ENCODE data around the gene ADCY1. TPM values are rescaled to one million over a fixed set of nuclear protein-coding genes. Genes with fewer than 3 reads are reported as not detected.

ADCY1 gene
- total RNA-seq, 1 donor from 2014 or later = 0.05 TPM

GRCh38 chr7:45651540-45651939 lies 77.4 kb downstream of the ADCY1 start:
- no peak overlapping the region for H3K27ac Mint-ChIP-seq (ENCODE audit: unreplicated experiment)
- no peaks in the 10 kb centered on the region for H3K36me3 Mint-ChIP-seq (ENCODE audit: unreplicated experiment)
- no peaks in the 10 kb centered on the region for H3K4me1 Mint-ChIP-seq (ENCODE audit: unreplicated experiment)
- DNase-seq (ENCODE audit: extremely low spot score, unreplicated experiment) = peak; percentile 65
- TF ChIP-seq, protein P1, sequence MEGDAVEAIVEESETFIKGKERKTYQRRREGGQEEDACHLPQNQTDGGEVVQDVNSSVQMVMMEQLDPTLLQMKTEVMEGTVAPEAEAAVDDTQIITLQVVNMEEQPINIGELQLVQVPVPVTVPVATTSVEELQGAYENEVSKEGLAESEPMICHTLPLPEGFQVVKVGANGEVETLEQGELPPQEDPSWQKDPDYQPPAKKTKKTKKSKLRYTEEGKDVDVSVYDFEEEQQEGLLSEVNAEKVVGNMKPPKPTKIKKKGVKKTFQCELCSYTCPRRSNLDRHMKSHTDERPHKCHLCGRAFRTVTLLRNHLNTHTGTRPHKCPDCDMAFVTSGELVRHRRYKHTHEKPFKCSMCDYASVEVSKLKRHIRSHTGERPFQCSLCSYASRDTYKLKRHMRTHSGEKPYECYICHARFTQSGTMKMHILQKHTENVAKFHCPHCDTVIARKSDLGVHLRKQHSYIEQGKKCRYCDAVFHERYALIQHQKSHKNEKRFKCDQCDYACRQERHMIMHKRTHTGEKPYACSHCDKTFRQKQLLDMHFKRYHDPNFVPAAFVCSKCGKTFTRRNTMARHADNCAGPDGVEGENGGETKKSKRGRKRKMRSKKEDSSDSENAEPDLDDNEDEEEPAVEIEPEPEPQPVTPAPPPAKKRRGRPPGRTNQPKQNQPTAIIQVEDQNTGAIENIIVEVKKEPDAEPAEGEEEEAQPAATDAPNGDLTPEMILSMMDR (IDR thresholded peaks at IDR 0.05) = no peak
- no peaks in the 10 kb centered on the region for H3K9me3 Mint-ChIP-seq (ENCODE audit: unreplicated experiment)
- no peaks in the 10 kb centered on the region for H3K27me3 Mint-ChIP-seq (ENCODE audit: unreplicated experiment)
- no peak overlapping the region for H3K4me3 Mint-ChIP-seq (ENCODE audit: unreplicated experiment)

GRCh38 chr7:45652630-45653029 lies 78.5 kb downstream of the ADCY1 start:
- peak; percentile 30 for DNase-seq (ENCODE audit: extremely low spot score, unreplicated experiment)
- Mint-ChIP-seq H3K36me3 (ENCODE audit: unreplicated experiment) (no peaks in the 10 kb centered on the region), H3K4me1 (ENCODE audit: unreplicated experiment) (no peaks in the 10 kb centered on the region), H3K27me3 (ENCODE audit: unreplicated experiment) (no peaks in the 10 kb centered on the region), H3K9me3 (ENCODE audit: unreplicated experiment) (no peaks in the 10 kb centered on the region), H3K4me3 (ENCODE audit: unreplicated experiment) (no peak overlapping the region), H3K27ac (ENCODE audit: unreplicated experiment) (no peak overlapping the region)
- TF ChIP-seq, protein P1 (IDR thresholded peaks at IDR 0.05) = no peak

- H3K36me3 Mint-ChIP-seq (ENCODE audit: unreplicated experiment) = no peaks in the 10 kb centered on the region
- H3K9me3 Mint-ChIP-seq (ENCODE audit: unreplicated experiment) = no peaks in the 10 kb centered on the region
- TF ChIP-seq, protein P1 (IDR thresholded peaks at IDR 0.05) = no peak
- no peaks in the 10 kb centered on the region for H3K4me1 Mint-ChIP-seq (ENCODE audit: unreplicated experiment)
- H3K27ac Mint-ChIP-seq (ENCODE audit: unreplicated experiment) = no peak overlapping the region
- no peaks in the 10 kb centered on the region for H3K27me3 Mint-ChIP-seq (ENCODE audit: unreplicated experiment)
- no peak overlapping the region for H3K4me3 Mint-ChIP-seq (ENCODE audit: unreplicated experiment)
- peak; percentile 76 for DNase-seq (ENCODE audit: extremely low spot score, unreplicated experiment)
Measured at GRCh38 chr7:45653209-45653907, 79.2 kb downstream of the ADCY1 start.

DNA sequence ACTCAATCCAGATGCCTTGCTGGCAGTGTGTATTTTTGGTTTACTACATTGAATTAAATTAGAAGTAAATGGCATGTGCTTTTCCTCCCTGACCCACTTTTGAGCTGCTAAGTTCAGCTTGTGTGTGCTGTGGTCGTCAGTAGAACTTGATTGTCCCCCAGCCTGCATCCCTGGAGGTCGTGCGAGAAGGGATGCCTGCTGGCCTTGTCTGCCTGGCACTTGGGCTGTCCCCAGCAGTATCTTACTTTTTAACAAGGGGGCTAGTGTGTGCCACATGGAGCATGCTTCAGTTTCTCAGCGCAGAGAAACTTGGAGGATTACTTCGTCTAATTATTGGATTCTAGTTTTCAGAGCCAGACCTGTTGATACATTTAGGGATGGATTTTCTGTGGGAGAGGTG lies 80.2 kb downstream of the ADCY1 start:
- Mint-ChIP-seq H3K4me3 (ENCODE audit: unreplicated experiment) (no peak overlapping the region), H3K9me3 (ENCODE audit: unreplicated experiment) (no peaks in the 10 kb centered on the region), H3K27me3 (ENCODE audit: unreplicated experiment) (no peaks in the 10 kb centered on the region), H3K4me1 (ENCODE audit: unreplicated experiment) (no peaks in the 10 kb centered on the region), H3K27ac (ENCODE audit: unreplicated experiment) (no peak overlapping the region), H3K36me3 (ENCODE audit: unreplicated experiment) (no peaks in the 10 kb centered on the region)
- DNase-seq (ENCODE audit: extremely low spot score, unreplicated experiment) = peak; percentile 51
- TF ChIP-seq, protein P1 (IDR thresholded peaks at IDR 0.05) = no peak

GRCh38 chr7:45655539-45655938 lies 81.4 kb downstream of the ADCY1 start:
- no peaks in the 10 kb centered on the region for H3K27me3 Mint-ChIP-seq (ENCODE audit: unreplicated experiment)
- no peak for DNase-seq (ENCODE audit: extremely low spot score, unreplicated experiment)
- no peak overlapping the region for H3K4me3 Mint-ChIP-seq (ENCODE audit: unreplicated experiment)
- no peaks in the 10 kb centered on the region for H3K9me3 Mint-ChIP-seq (ENCODE audit: unreplicated experiment)
- TF ChIP-seq, protein P1 (IDR thresholded peaks at IDR 0.05) = no peak
- H3K4me1 Mint-ChIP-seq (ENCODE audit: unreplicated experiment) = no peaks in the 10 kb centered on the region
- no peak overlapping the region for H3K27ac Mint-ChIP-seq (ENCODE audit: unreplicated experiment)
- no peaks in the 10 kb centered on the region for H3K36me3 Mint-ChIP-seq (ENCODE audit: unreplicated experiment)

Data from osteocyte (in vitro differentiated cells).